ENCODE data around the gene CUL3.

DNA sequence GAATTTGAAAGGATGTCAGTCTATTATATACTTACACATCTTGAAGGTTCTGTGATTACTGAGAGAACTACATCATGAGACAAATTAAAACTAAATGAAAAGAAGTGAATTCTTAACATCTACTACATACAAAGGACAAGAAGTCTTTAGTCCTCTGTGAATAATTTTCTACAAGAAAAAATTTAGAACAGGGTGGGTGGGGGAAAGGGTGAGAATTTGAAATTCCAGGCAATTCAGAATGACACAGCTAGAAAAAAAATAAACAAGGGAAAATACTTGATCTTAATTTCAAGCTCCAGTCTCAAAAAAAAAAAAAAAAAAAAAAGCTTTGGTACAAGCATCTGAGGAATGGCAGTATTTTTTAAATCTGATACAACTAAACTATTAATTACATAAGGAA lies 15.5 kb downstream of the CUL3 start:
- TF ChIP-seq EZH2phosphoT487 (IDR thresholded peaks at IDR 0.05), result no peak
- TF ChIP-seq, protein P1, sequence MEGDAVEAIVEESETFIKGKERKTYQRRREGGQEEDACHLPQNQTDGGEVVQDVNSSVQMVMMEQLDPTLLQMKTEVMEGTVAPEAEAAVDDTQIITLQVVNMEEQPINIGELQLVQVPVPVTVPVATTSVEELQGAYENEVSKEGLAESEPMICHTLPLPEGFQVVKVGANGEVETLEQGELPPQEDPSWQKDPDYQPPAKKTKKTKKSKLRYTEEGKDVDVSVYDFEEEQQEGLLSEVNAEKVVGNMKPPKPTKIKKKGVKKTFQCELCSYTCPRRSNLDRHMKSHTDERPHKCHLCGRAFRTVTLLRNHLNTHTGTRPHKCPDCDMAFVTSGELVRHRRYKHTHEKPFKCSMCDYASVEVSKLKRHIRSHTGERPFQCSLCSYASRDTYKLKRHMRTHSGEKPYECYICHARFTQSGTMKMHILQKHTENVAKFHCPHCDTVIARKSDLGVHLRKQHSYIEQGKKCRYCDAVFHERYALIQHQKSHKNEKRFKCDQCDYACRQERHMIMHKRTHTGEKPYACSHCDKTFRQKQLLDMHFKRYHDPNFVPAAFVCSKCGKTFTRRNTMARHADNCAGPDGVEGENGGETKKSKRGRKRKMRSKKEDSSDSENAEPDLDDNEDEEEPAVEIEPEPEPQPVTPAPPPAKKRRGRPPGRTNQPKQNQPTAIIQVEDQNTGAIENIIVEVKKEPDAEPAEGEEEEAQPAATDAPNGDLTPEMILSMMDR (IDR thresholded peaks at IDR 0.05), result no peak
- TF ChIP-seq EZH2 (IDR thresholded peaks at IDR 0.05), result no peak

Data from neural progenitor cell (in vitro differentiated cells).